GM19193 (cell line): ENCODE results near the gene STRIT1.

ENCODE experiments used
- POLR2A ChIP-seq: IDR thresholded peaks from 4 replicates; pipeline ENCODE4 v1.6.1; 2011; ENCODE audit not compliant: insufficient read depth, insufficient read length; ENCODE audit errors: extremely low read depth

STRIT1 gene

DNA sequence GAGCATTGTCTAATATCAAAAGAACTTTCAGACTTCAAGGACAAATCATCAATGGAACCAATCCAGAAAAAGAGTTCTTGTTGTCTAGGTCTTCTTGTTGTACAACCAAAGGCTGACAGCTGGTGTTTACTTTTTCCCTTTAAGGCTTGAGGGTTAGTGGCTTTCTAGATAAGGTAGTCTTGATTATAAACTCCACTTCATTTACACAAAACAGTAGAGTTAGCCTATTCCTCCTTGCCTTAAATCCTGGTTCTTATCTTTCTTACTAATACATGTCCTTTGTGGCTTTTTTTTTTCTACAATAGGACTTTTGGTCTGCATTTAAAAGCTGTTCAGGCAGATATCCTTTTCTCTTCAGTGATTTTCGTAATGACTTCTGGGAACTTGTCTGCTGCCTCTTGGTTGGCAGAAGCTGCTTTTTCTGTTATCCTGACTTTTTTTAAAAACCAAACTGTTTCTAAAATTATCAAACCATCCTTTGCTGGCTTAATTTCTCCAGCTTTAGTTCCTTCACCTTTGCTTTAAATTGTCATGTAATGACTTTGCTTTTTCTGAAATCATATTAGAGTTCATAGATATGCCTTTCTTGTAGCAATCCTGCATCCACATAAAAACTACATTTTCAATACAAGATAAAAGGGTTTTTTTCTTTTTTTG is 44.8 kb downstream of the STRIT1 start:
- TF ChIP-seq POLR2A = no peak

- no peak for TF ChIP-seq POLR2A
Observed at GRCh38 chr3:155244699-155245098, 48.8 kb downstream of the STRIT1 start.

- TF ChIP-seq POLR2A = no peak
Observed at GRCh38 chr3:155244216-155244615, 49.3 kb downstream of the STRIT1 start.

DNA sequence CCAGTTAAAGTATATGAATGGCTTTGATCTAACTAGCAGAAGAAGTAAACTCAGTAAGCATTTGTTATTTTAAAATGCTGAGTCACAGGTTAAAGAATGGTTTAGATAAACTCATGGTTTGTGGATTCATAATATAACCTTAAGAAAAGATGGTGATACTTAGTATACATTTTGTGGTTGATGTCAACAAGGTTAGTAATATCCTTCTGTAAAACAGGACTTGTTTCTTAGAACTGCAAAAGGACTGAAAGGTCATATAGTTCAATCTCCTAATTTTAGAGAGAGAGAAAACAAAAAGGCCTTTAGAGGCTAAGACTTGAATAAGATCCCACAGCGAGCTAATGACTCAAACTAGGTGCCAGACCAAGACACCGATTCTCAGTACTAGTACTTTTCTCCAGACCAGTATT is 50.0 kb downstream of the STRIT1 start:
- TF ChIP-seq POLR2A = no peak

- no peak for TF ChIP-seq POLR2A
Observed at GRCh38 chr3:155242342-155242741, 51.1 kb downstream of the STRIT1 start.

DNA sequence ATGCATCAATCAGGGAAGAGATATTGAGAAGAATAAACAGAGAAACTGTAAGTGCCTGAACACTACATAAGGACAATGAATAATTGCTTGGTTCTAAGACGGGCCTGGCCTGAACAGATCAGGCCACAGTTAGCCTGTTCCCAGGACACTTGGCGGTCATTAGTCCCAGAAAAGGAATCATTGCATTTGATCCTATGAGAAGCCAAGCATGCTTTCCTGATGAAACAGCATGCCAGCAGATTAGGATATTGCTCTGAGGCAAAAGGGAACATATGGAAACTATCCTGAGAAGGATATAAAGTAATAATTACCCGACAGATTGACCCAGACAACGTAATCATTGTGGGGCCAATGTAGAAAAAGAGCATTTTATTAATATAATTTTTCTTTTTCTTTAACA is 51.9 kb downstream of the STRIT1 start:
- TF ChIP-seq POLR2A = no peak
